GM19023 (cell line): ENCODE data around the gene LDLRAD3.
"Not testable (repeated sequence)": the region's sequence is repeated elsewhere in the genome, so short reads cannot be mapped to it uniquely, and the experiment has no call there.

Source experiments
- ATAC-seq: cut with Tn5 transposase; IDR thresholded peaks from one replicate; pipeline ENCODE4 v1.9.1; 2021; ENCODE audit warnings: mild to moderate bottlenecking, moderate library complexity; ENCODE audit not compliant: unreplicated experiment

The LDLRAD3 gene

GRCh38 chr11:36153551-36153950, 209.7 kb downstream of the LDLRAD3 start:
- no peak for ATAC-seq

GRCh38 chr11:36155124-36155561, 211.3 kb downstream of the LDLRAD3 start:
- ATAC-seq: no peak

DNA sequence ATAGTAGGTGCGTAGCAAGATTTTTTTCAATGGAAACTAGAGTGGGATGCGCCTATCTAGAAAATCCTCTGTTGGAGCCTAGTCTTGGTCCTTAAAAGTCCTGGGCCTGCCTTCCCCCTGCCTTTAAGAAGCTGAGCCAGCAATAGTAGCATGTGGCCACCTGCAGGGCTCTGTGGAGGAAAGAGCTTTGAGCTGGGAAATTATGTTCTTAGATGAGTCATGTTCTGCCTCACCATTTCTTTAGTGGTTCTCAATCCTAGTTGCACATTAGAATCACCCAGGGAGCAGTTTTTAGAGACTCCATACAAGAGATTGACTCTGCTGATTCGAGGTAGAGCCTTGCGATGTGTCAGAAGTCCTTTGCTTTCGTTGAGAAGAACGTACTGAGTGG, 211.9 kb downstream of the LDLRAD3 start:
- ATAC-seq: no peak

DNA sequence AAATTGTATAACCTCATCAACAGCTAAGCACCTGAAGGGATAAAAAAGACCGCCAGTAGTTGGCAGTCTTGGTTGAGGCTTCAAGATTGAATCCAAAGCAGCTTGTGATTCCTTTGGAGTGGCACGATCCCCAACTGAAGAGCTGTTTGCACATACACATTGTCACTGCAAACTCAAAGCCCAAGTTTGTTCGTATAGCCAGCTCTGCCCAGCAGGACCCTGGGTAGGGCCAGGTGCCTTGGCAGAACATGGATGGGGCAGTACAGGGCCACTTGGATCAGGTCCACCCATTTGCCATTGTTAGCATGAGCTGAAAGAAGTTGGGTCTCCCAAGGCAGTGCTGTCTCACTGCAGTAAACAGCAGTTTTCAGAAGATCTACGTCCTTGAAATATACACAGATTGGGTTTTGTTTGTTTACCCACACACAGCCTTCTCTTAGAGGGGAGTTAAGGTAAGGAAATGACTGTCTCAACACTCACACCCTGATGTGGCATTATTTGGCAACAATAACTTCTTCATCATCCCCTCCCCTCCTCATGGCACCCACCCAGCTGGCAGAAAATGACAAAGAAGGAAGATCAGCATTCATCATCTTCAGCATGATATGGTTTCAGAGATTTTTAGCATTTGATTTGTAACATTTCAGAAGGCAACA, 212.4 kb downstream of the LDLRAD3 start:
- ATAC-seq: no peak

- ATAC-seq: no peak
Observed at GRCh38 chr11:36156817-36157519, 213.1 kb downstream of the LDLRAD3 start.

- ATAC-seq: no peak
Observed at GRCh38 chr11:36160091-36160490, 216.2 kb downstream of the LDLRAD3 start.

GRCh38 chr11:36161572-36161971, 217.7 kb downstream of the LDLRAD3 start:
- ATAC-seq: no peak

- no peak for ATAC-seq
Observed at GRCh38 chr11:36162006-36162882, 218.4 kb downstream of the LDLRAD3 start.

GRCh38 chr11:36162883-36163434, 219.1 kb downstream of the LDLRAD3 start:
- no peak for ATAC-seq

- no peak for ATAC-seq
Observed at GRCh38 chr11:36164506-36165250, 220.8 kb downstream of the LDLRAD3 start.

DNA sequence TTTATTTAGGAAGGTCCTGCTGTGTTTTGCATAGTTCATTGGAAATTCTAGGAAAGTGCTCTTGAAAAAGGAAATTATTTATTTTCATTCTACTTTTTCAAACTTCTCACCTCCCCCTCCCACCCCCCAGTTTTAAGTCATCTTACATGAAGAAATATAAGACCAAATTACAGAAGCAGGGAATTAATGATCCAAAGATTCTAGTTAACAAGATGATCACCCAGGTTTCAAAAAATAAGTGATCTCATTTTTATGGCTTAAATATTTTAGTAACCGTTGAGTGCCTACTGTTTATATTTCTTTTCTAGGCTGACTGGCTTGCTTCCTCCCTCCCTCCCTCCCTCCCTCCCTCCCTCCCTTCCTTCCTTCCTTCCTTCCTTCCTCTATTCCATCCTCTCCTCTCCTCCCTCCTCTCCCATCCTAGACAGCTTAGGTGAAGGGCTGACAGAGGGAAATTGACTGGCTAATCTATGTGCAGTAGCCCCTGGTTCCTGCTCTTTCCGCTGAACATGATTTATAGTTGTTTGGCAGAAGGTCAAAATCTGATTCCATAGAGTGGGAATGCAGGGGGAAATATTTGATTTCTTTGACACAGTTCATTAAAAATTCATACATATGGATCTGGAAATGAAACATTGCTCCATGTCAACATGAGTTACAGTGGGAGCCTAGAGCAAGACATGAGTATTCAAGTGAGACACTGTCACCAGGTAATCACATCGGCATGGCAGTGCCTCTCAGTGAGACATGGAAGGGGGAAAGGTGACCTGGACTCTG, 221.9 kb downstream of the LDLRAD3 start:
- no peak for ATAC-seq

- no peak for ATAC-seq
Observed at GRCh38 chr11:36167073-36167472, 223.2 kb downstream of the LDLRAD3 start.

DNA sequence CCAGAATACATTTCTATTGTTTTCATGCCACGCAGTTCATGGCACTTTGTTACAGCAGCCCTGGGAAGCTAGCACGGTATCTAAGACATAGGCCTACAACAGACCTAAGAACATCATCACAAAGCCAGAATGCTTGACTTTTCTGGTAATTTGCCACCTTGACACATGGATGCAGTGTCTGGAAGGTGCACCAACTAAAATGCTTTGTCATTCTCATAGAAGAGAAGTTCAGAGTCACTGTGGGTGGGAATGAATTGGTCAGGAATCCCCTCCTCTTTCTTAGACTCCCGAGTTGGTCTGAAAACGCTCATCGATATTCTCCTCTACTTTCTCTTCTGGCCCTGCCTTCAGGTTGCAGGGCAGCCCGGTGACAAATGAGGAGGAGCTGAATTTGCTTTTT, 223.9 kb downstream of the LDLRAD3 start:
- no peak for ATAC-seq

GRCh38 chr11:36177836-36178235, 234.0 kb downstream of the LDLRAD3 start:
- ATAC-seq: no peak

DNA sequence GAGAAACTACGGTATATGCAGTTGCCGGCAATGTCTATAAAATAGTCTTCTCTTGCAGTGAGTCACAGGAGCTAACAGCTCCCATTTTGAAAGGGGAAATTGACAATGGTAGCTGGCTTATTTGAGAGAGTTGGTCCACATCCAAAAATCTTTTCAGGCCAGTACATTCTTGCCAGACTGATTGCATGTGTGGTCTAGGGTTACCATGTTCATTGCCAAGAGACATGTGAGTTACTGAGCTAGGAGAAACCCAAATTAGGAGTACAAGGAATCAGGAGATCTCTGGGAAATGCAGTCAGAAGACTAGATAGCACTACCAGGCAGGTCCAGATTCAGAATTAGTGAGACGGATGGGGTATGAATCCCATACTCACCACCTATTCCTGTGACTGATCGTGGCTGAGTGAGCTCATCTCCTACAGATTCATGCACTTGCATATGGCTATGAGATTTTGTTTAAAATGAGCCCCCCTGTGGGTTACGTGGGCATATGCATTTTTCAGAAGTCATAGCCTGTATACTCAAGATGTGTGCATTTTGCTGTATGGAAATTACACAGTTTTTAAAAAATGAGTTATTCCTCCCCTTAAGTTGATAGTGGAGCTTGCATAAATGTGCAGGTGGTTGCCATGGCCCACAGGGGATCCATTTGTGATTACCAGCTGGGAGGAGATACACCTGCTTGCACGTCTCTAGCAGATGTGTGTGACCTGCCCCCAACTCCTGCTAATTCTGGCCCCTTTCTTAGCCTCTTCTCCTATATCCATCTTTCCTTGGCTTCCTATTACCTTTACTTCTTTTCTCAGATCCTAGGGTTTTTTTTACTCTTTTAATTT, 242.7 kb downstream of the LDLRAD3 start:
- ATAC-seq: no peak

GRCh38 chr11:36187622-36188021, 243.8 kb downstream of the LDLRAD3 start:
- no peak for ATAC-seq

DNA sequence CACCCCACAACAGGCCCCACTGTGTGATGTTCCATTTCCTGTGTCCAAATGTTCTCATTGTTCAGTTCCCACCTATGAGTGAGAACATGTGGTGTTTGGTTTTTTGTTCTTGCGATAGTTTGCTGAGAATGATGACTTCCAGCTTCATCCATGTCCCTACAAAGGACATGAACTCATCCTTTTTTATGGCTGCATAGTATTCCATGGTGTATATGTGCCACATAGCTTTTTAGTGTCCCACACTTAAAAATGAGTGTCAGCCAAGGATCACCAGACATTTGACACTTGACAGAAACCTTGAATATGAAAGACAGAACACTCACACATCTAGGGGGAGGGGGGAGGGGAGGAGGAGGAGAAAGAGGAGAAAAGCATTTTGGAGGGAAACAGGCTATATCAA, 245.9 kb downstream of the LDLRAD3 start:
- ATAC-seq: not testable (repeated sequence)

- no peak for ATAC-seq
Observed at GRCh38 chr11:36191941-36192340, 248.1 kb downstream of the LDLRAD3 start.
